SU-DHL-6 (cell line): Measurements from ENCODE around the gene MTARC1.

Experiments used
- CTCF ChIP-seq: fragments of 200-600 bp; sonication (generic); IDR thresholded peaks from one replicate; pipeline ENCODE4 v1.5.1; 2017; ENCODE audit warnings: antibody characterized with exemption, mild to moderate bottlenecking, low read length, moderate library complexity; ENCODE audit not compliant: insufficient read depth, poor library complexity, severe bottlenecking
- EZH2phosphoT487 ChIP-seq: fragments of 200-600 bp; sonication (generic), shearing (Covaris generic); conservative IDR thresholded peaks from 2 replicates; pipeline ENCODE4 v1.6.1; 2018; ENCODE audit warnings: mild to moderate bottlenecking, antibody characterized with exemption, low read length, moderate library complexity, mixed read lengths

GRCh38 chr1:220828179-220828490 is 41.4 kb downstream of the MTARC1 start:
- TF ChIP-seq CTCF (no peak), EZH2phosphoT487 (no peak)
